Keratinocyte (primary cell): Measurements from ENCODE around the gene SMARCA1. TPM values are rescaled to one million over a fixed set of nuclear protein-coding genes. Genes with fewer than 3 reads are reported as not detected.

Source experiments
- DNase-seq: peaks from one replicate; pipeline ENCODE4 v3.0.0-alpha.2; 2011; ENCODE audit warnings: low read depth, missing footprints, low spot score
- FAIRE-seq: peaks from 2 replicates; lab custom pipeline; 2011; peaks lifted over from hg19 to GRCh38; lab: Jason Lieb, UNC
- H2AFZ ChIP-seq: 2 replicates; pipeline ENCODE4 v1.6.0; 2012; ENCODE audit warnings: low read length, control low read depth, inconsistent platforms; ENCODE audit not compliant: control insufficient read depth
- H3K27ac ChIP-seq: 2 replicates; pipeline ENCODE4 v1.5.1; 2011; ENCODE audit warnings: low read length; ENCODE audit not compliant: control insufficient read depth, insufficient read depth
- H3K27me3 ChIP-seq: 3 replicates; pipeline ENCODE4 v1.6.0; 2011; ENCODE audit warnings: low read length; ENCODE audit not compliant: control insufficient read depth, insufficient read depth; ENCODE audit errors: extremely low read depth
- H3K36me3 ChIP-seq, 2 experiments: 2 replicates in 1 of 2; 3 replicates in 1 of 2; pipeline ENCODE4 v1.5.1; 2011; ENCODE audit warnings: low read length in 2 of 2, mild to moderate bottlenecking in 1 of 2; ENCODE audit not compliant: control insufficient read depth in 2 of 2, insufficient read depth in 2 of 2; ENCODE audit errors: extremely low read depth in 1 of 2
- H3K4me1 ChIP-seq: 3 replicates; pipeline ENCODE4 v1.5.1; 2011; ENCODE audit warnings: low read length; ENCODE audit not compliant: control insufficient read depth, insufficient read depth; ENCODE audit errors: extremely low read depth
- H3K4me2 ChIP-seq: 3 replicates; pipeline ENCODE4 v1.6.0; 2011; ENCODE audit warnings: low read depth, low read length; ENCODE audit not compliant: control insufficient read depth, insufficient read depth; ENCODE audit errors: extremely low read depth
- H3K4me3 ChIP-seq, 3 experiments: fragments of 200-600 bp in 1 of 3; sonication (generic) in 1 of 3; 2 replicates in 2 of 3; 3 replicates in 1 of 3; pipeline ENCODE4 v1.5.1; 2011 to 2016; ENCODE audit warnings: low read length in 3 of 3, mild to moderate bottlenecking in 3 of 3, control low read depth in 2 of 3, inconsistent platforms in 1 of 3, low read depth in 1 of 3, mixed read lengths in 1 of 3, mixed run types in 1 of 3, moderate library complexity in 1 of 3; ENCODE audit not compliant: control insufficient read depth in 2 of 3, insufficient read depth in 2 of 3; ENCODE audit errors: extremely low read depth in 1 of 3
- H3K79me2 ChIP-seq: 2 replicates; pipeline ENCODE4 v1.6.0; 2012; ENCODE audit warnings: low read length; ENCODE audit not compliant: control insufficient read depth, insufficient read depth
- H3K9ac ChIP-seq: 3 replicates; pipeline ENCODE4 v1.6.0; 2011; ENCODE audit warnings: low read length; ENCODE audit not compliant: control insufficient read depth, insufficient read depth; ENCODE audit errors: extremely low read depth
- H3K9me1 ChIP-seq: 3 replicates; pipeline ENCODE4 v1.6.0; 2011; ENCODE audit warnings: low read length; ENCODE audit not compliant: control insufficient read depth, insufficient read depth; ENCODE audit errors: extremely low read depth
- H3K9me3 ChIP-seq: 2 replicates; pipeline ENCODE4 v1.5.1; 2012; ENCODE audit warnings: low read depth, low read length; ENCODE audit not compliant: control insufficient read depth
- H4K20me1 ChIP-seq: 3 replicates; pipeline ENCODE4 v1.6.0; 2011; ENCODE audit warnings: low read length; ENCODE audit not compliant: control insufficient read depth, insufficient read depth; ENCODE audit errors: extremely low read depth
- EZH2 ChIP-seq: IDR thresholded peaks from one replicate; pipeline ENCODE4 v1.6.1; 2012; ENCODE audit warnings: inconsistent platforms, mild to moderate bottlenecking, low read length, moderate library complexity
- dilution Hi-C: fragments of 300-500 bp; cut with MboI; formaldehyde crosslinking; loops from one replicate; pipeline ENCODE4 v1.7.0; 2020; ENCODE audit warnings: low sequenced_read_pairs; ENCODE audit not compliant: extremely low pct_ligation_motif_present
- polyA plus RNA-seq, 5 experiments: library from polyadenylated mRNA; depleted of rRNA in 3 of 5; stranded (reverse) in 3 of 5; stranded (forward) in 1 of 5; unstranded in 1 of 5; fragments of >200 nt; gene quantifications; 1 replicate in 1 of 5; 2 replicates in 3 of 5; 3 replicates in 1 of 5; pipeline versions ENCODE4 v1.2.1 to v1.2.3, GENCODE V29; 2011 to 2012; ENCODE audit warnings: missing spikeins in 2 of 5, low read depth in 1 of 5, low replicate concordance in 1 of 5
- TF ChIP-seq, protein P1 (sequence below), 3 experiments: IDR thresholded peaks in 1 of 3; conservative IDR thresholded peaks in 1 of 3; optimal IDR thresholded peaks in 1 of 3; 2 replicates in 2 of 3; 3 replicates in 1 of 3; pipeline versions ENCODE3 to v1.5.1; 2011; ENCODE audit warnings: low read length in 3 of 3, mild to moderate bottlenecking in 3 of 3, moderate library complexity in 2 of 3, control low read depth in 1 of 3, inconsistent platforms in 1 of 3; ENCODE audit not compliant: insufficient read depth in 2 of 3; ENCODE audit errors: extremely low read depth in 1 of 3

Gene SMARCA1
- polyA plus RNA-seq, 1 donor (not counting 4 experiments of a cell fraction or from before 2014, with no cell fraction given), result 21.6 TPM

DNA sequence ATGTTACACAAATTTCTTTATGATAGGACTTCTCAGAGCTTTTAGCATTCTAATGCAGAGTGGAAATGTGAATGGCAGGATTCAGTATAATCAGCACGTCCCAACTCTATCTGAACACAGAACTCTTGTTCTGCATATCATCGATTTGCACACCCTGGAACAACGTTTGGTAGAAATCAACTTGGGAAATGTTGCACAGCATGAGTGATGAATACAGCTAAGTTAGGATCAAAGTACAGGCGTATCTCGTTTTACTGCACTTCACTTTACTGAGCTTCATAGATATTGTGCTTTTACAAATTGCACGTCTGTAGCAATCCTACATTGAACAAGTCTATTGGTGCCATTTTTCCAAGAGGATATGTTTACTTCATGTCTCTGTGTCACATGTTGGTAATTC, 70.8 kb downstream of the SMARCA1 start:
- TF ChIP-seq EZH2, result no peak
- TF ChIP-seq, protein P1, sequence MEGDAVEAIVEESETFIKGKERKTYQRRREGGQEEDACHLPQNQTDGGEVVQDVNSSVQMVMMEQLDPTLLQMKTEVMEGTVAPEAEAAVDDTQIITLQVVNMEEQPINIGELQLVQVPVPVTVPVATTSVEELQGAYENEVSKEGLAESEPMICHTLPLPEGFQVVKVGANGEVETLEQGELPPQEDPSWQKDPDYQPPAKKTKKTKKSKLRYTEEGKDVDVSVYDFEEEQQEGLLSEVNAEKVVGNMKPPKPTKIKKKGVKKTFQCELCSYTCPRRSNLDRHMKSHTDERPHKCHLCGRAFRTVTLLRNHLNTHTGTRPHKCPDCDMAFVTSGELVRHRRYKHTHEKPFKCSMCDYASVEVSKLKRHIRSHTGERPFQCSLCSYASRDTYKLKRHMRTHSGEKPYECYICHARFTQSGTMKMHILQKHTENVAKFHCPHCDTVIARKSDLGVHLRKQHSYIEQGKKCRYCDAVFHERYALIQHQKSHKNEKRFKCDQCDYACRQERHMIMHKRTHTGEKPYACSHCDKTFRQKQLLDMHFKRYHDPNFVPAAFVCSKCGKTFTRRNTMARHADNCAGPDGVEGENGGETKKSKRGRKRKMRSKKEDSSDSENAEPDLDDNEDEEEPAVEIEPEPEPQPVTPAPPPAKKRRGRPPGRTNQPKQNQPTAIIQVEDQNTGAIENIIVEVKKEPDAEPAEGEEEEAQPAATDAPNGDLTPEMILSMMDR (optimal IDR thresholded peaks at IDR 0.05 in 1 of 3, IDR thresholded peaks at IDR 0.05 in 1 of 3, conservative IDR thresholded peaks at IDR 0.05 in 1 of 3; ENCODE audit: extremely low read depth in 1 of 3, insufficient read depth in 2 of 3, low read length in 3 of 3), result no peak
- H3K9ac ChIP-seq, result no peak overlapping the region
- no peaks in the 10 kb centered on the region for H3K4me1 ChIP-seq
- no peaks in the 10 kb centered on the region for H3K9me3 ChIP-seq
- no peaks in the 10 kb centered on the region for H3K27me3 ChIP-seq
- no peaks in the 10 kb centered on the region for H3K79me2 ChIP-seq
- no peaks in the 10 kb centered on the region for H4K20me1 ChIP-seq
- no peak overlapping the region for H2AFZ ChIP-seq
- H3K4me2 ChIP-seq, result no peak overlapping the region
- H3K36me3 ChIP-seq, result no peaks in the 10 kb centered on the region
- DNase-seq (no peak), FAIRE-seq (no peak)
- no peak overlapping the region for H3K4me3 ChIP-seq
- H3K9me1 ChIP-seq, result no peaks in the 10 kb centered on the region
- no peak overlapping the region for H3K27ac ChIP-seq
- dilution Hi-C loops, result no loop called here

DNA sequence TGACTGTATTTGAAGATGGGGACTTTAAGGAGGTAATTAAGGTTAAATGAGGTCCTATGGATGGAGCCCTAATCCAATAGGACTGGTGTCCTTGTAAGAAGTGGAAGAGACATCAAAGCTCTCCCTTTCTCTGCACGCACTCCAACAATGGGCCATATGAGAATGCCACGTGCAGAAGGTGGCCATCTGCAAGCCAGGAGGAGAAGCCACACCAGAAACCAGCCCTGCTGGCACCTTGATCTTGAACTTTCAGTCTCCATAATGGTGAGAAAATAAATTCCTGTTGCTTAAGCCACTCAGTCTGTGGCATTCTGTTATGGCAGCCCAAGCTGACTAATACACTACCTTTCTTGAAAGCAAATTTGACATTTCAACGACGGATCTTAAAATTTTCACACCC, 73.2 kb downstream of the SMARCA1 start:
- no peaks in the 10 kb centered on the region for H4K20me1 ChIP-seq
- H3K9me3 ChIP-seq, result no peaks in the 10 kb centered on the region
- H3K4me1 ChIP-seq, result no peaks in the 10 kb centered on the region
- no peak overlapping the region for H2AFZ ChIP-seq
- H3K27me3 ChIP-seq, result no peaks in the 10 kb centered on the region
- no peaks in the 10 kb centered on the region for H3K79me2 ChIP-seq
- dilution Hi-C loops, result no loop called here
- no peak overlapping the region for H3K27ac ChIP-seq
- FAIRE-seq, result no peak
- H3K36me3 ChIP-seq, result no peaks in the 10 kb centered on the region
- no peaks in the 10 kb centered on the region for H3K9me1 ChIP-seq
- no peak overlapping the region for H3K4me2 ChIP-seq
- H3K9ac ChIP-seq, result no peak overlapping the region
- no peak overlapping the region for H3K4me3 ChIP-seq
- TF ChIP-seq, protein P1 (optimal IDR thresholded peaks at IDR 0.05 in 1 of 3, IDR thresholded peaks at IDR 0.05 in 1 of 3, conservative IDR thresholded peaks at IDR 0.05 in 1 of 3; ENCODE audit: extremely low read depth in 1 of 3, insufficient read depth in 2 of 3, low read length in 3 of 3), result no peak
- no peak for TF ChIP-seq EZH2
- DNase-seq, result no peak
